NCI-H146 (cell line): Measurements from ENCODE around the gene EXOC2.
"Not testable (repeated sequence)": the region's sequence is repeated elsewhere in the genome, so short reads cannot be mapped to it uniquely, and the experiment has no call there.

Experiments used
- DNase-seq: peaks from one replicate; lab custom pipeline; 2025; lab: John Stamatoyannopoulos, UW

EXOC2 gene

DNA sequence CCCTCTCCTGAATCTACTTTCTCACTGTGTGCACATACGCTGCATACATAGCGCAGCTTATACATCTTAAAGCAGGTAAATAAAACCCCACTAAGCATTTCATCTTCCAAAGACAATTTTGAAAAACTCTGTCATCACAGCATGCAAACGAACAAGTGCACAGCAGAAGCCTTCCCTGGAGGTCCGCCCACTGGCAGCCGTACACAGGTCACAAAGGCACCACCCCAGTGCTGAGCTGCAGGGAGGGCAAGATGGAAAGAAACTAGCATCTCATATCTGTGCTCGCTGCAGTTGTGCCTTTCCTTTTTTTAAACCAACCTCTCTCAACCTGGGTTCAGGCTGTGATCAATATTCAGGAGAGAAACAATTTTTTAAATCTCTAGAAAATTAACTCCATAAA is 109.3 kb downstream of the EXOC2 start:
- DNase-seq: peak; percentile 69

DNA sequence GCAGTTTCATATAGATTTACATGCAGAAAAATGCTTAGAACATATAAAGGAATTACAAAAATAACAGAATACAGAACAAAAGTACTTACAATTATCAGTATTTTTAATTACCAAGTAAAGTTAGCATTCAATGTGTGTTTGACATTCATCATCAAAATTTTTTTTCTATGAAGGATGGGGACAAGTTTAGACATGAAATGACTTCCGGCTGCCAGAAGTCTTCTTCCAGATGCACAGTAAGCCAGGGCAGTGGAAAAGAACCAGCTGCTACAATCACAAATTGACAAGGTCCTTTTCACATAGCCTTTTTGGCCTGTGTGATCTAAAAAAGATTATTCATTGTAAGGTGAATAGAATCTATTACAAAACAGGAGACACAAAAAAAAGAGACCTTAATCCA is 109.8 kb downstream of the EXOC2 start:
- DNase-seq: peak; percentile 23

- peak; percentile 73 for DNase-seq
Measured at GRCh38 chr6:582370-582769, 110.6 kb downstream of the EXOC2 start.

- peak; percentile 14 for DNase-seq
Measured at GRCh38 chr6:579339-579738, 113.6 kb downstream of the EXOC2 start.

DNA sequence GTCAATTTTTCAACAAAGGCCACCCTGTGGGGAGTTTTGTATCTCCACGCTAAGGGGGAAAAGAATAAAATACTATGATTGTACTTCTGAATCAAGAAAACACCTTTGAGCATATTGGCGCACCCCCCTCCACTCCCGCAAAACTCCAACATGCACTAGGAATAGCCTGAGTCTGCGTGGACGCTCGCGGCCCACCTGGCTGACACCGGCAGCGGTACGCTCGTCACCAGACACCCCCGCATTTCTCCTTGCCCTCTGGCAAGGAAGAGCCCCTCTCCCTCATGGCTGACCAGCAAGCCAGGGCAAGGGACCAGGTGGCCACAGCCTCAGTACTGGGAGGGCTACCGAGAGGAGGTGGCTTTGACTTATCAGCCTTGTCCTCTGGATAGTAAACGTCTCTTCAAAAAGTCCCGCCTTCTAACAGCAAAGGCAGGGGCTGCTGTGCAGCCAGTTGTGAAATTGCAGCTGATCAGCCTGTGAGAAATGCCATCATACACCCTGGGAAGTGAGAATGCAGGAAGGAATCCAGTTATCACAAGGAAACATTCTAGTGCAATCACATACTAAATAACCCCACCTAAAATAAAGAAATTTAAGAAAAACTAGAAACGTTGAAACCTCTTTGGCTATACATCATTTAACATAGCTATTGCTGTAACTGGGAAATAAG is 120.2 kb downstream of the EXOC2 start:
- no peak for DNase-seq

- no peak for DNase-seq
Measured at GRCh38 chr6:571892-572291, 121.0 kb downstream of the EXOC2 start.

DNA sequence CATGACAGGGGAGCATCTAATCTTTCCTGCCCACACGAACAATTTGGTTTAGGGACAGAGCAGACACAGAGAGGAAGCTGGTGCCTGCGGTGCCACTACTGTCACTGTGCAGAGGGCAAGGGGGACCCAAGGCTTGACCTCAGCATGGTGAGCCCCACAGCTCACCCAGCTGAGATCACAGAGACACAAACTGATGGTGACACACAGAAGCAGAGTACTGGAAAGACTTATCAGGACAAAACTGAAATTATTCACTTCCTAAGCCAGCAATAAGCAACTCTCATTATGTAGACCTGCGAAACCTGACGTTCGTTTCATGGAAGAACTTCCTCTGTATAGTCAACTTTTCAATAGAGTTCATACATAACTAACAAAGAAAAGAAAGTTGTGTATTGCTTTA is 122.1 kb downstream of the EXOC2 start:
- no peak for DNase-seq

DNA sequence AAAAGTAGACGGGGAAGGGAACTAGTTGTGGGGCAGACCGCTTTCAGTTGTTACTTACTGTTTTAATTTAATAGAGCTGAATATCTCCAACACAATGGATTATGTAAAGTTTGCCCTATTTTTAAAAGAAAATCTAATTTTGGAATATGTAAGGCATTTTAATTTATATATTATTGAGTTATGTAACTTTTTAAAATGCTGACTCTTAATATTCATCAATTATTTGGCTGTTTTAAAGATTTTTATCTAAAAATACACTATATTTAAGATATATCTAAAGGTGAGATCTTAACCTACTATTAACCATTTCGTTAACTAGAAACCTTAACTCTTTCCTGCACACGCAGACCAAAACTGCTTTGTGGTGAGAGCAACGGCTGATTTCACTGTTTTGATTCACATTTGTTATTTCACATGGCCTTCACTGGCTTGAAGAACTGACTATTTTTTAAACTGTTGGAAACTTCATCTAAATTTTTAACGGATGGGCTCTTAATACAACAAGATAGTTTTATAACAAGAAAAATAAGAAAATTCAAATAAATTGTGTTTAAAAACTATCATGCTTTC is 123.9 kb downstream of the EXOC2 start:
- no peak for DNase-seq

DNA sequence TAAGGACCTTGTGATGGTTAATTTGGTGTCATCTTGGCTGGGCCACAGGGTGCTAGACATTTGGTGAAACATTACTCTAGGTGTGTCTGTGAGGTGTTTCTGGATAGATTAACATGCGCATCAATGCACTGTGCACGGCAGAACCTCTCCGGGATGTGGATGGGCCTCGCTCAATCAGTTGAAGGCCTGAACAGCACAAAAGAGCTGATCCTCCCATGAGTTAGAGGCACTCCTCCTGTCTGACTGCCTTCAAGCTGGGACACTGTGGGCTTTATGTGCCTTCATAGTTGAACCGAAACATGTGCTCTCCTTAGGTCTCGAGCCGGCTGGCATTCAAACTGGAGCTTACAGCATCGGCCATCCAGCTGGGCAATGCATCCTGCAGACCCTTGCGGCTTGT is 124.9 kb downstream of the EXOC2 start:
- no peak for DNase-seq

DNA sequence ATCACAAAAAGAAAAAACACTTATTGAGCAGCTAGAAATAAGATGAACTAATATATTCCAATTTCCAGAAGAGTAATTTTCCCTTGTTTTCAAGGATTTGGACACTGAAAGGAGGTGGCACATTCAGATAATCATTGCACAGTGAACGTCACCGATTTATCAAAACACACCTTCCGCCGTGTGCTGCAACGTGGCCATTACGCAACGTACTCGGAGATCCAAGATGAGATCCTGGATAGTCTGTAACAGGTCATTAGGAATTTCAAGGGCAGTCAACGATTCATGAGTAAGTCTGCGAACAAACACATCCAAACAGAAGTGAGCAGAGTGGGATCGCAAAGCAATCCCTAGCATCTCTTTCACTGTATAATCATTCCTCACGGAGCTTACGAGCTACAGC is 129.1 kb downstream of the EXOC2 start:
- no peak for DNase-seq

- DNase-seq: no peak
Measured at GRCh38 chr6:562052-562676, 130.8 kb downstream of the EXOC2 start.

GRCh38 chr6:561335-561734 is 131.6 kb downstream of the EXOC2 start:
- DNase-seq: not testable (repeated sequence)

- DNase-seq: no peak
Measured at GRCh38 chr6:558959-559358, 134.0 kb downstream of the EXOC2 start.

DNA sequence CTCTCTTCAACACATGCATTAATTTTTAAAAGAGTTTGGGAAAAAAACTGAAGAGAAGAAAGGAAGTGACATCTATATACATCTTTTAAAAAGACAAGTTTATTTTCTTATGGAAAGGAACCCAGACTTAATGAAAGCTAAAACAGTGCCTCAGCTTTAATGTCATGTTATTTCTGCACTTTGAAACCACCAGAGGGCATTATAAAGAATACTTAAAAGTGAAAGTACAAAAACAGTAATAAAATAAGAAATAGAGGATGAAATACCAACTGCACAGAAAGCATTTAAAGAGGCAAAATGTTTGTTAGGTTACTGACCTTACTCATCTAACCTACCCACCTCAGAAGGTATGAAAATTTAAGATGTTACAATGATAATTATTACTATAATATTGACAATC is 134.8 kb downstream of the EXOC2 start:
- no peak for DNase-seq

DNA sequence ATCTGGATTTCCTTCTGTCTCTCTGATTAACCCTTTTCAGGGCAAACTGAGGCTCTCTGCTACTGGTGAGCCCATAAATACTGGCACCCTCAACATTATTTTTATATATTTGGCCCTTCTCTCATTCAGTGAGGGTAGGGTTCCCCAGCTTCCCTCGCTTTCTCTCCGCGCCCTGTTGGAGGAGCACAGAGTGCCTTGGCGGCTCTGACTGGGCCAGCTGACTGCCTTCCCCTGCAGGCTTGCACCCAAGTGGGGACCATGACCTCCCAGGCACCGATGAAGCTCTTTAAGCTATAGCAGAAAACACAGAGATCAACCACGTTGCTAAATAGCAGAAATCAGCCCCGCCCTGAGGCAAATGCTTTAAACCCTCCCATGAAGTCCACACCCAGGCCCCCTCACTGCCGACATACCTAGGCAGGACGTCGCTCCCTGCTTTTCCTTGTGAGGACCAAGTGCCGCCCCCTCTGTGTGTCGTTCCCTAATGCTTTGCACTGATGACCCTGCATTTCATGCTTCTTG is 141.0 kb downstream of the EXOC2 start:
- DNase-seq: no peak

DNA sequence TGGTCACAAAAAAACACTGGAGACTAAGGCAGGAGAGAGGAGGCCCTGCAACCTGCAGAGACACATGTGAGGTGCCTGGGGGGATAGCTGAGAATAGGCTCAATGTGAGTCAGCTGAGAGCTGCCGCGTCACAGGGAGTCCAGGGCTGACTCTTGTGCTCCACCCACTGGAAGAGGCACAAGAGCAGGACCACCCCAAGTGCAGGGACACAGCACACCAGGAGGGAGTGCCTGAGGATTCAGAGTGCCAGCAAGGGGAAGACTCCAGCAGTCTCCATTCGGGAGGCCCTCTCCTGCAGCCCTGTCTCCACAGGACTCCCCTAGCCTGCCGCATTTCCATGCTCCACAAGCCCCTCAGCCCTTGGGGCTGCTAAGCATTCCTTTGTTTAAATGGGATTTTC is 141.5 kb downstream of the EXOC2 start:
- DNase-seq: no peak

DNA sequence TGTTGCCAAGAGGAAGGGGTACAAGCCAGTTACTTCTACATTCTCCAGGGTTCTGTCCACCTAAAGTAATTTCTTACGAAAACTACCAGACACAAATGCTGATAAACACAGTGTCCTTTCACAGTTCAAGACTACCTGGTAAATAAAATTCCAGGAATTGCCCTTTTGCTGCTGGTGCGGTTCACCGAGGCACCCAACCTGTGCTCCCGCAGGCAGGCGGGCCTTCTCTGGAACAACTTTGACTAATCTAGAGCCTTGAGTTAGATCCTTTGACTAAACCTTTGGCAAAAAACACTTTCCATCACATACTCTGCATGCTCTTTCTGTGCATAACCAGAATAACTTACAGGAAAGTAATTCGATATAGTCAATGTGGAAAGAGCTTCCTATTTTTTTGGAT is 143.0 kb downstream of the EXOC2 start:
- no peak for DNase-seq

DNA sequence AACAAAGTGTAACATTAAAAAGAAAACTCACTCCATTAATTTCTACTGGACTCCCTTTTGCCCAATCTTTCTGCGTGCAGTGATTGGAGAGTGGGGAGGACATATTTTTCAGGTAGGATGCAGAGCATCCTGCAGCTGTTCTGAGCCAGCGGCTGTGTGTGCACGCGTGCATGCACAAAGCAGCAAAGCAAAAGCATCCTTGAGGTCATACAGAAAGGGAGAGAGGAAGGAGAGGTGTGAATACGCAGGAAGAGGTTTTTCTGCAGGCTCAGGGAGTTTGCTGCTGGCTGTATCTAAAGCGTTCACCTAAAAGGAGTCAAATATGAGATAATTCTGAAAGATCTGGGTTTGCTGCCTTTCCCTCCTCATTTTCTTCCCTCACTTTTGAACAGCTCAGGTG is 144.4 kb downstream of the EXOC2 start:
- DNase-seq: no peak

- no peak for DNase-seq
Measured at GRCh38 chr6:548091-548490, 144.8 kb downstream of the EXOC2 start.

GRCh38 chr6:540490-540889 is 152.4 kb downstream of the EXOC2 start:
- no peak for DNase-seq

DNA sequence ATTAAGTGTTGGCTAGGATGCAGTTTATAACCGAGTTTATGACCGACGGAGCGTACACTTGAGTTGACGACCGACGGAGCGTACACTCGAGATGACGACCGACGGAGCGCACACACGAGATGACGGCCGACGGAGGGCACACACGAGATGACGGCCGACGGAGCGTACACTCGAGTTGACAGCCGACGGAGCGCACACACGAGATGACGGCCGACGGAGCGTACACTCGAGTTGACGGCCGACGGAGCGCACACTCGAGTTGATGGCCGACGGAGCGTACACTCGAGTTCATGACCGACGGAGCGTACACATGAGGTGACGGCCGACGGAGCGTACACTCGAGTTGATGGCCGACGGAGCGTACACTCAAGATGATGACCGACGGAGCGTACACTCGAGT is 155.8 kb downstream of the EXOC2 start:
- no peak for DNase-seq

GRCh38 chr6:530425-530824 is 162.5 kb downstream of the EXOC2 start:
- DNase-seq: no peak

DNA sequence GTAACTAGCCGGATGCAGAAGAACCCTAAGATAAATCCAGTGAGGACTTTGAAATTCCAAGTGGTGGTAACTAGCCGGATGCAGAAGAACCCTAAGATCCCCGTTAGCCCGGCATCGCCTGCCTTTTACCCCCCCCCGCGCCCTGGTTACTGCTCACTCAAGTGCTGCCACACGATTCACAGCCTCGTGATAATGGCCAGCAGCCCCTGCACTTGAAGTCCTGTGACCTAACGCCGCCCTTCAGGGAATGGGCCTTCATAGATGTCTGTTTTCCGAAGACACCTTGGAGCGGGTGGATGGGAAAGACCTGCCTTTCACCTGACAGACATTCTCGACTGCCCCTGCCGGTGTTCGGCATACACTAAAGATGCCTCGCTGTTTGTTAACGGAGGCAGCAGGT is 163.9 kb downstream of the EXOC2 start:
- no peak for DNase-seq
